ENCODE data around the gene KLHDC8B. TPM values are rescaled to one million over a fixed set of nuclear protein-coding genes. Genes with fewer than 3 reads are reported as not detected.
A peak's percentile ranks its signal among the peaks of the same experiment; 100 is the strongest.

The KLHDC8B gene
- total and polyA plus RNA-seq, 2 of the 4 experiments (the other 2 are of a cell fraction), result 16.3 to 16.5 TPM

- no peak for TF ChIP-seq RCOR1 (IDR thresholded peaks at IDR 0.05; ENCODE audit: insufficient replicate concordance, low read length)
- peak; percentile 80 for TF ChIP-seq POLR2A (IDR thresholded peaks at IDR 0.05; ENCODE audit: low read depth, low read length)
- no peak for TF ChIP-seq MAZ (IDR thresholded peaks at IDR 0.05; ENCODE audit: borderline replicate concordance, low read depth, low read length)
Observed at GRCh38 chr3:49165771-49166751, 5.3 kb upstream of the KLHDC8B start, which contains the start of gene CCDC71 (continued).
